ENCODE results near the gene LSM4. TPM values are rescaled to one million over a fixed set of nuclear protein-coding genes. Genes with fewer than 3 reads are reported as not detected.

The LSM4 gene
- total and polyA plus RNA-seq, 10 donors = 55.8 to 192 (median 80.2) TPM

GRCh38 chr19:18292810-18293641 is 29.9 kb downstream of the LSM4 start:
- TF ChIP-seq CTCF (IDR thresholded peaks at IDR 0.05 in 8 of 11, conservative IDR thresholded peaks at IDR 0.05 in 3 of 11) (no peak), POLR2AphosphoS5 (IDR thresholded peaks at IDR 0.05) (peak; percentile 52 to 63 (median 58))
- no peaks in the 10 kb centered on the region for H3K27me3 ChIP-seq (replicated peaks in 1 of 7)
- no peaks in the 10 kb centered on the region for H3K36me3 ChIP-seq
- peak; percentile 92 for DNase-seq
- peak overlapping the region; percentile 45 to 78 (median 56) for H3K4me3 ChIP-seq
- intact Hi-C loops (cut with DNase I; ENCODE audit: low total_unique reads) = no loop called here
- H3K4me1 ChIP-seq = peaks cover 31 to 65% (median 51%) of the 10 kb centered on the region in 6 donors
- 7 to 19% (median 11%) methylated on average over 24 to 31 of the region's 31 CpGs for WGBS, 5 donors
- peak overlapping the region; percentile 95 to 100 (median 98) for H3K27ac ChIP-seq
- no peaks in the 10 kb centered on the region for H3K9me3 ChIP-seq

- H3K27ac ChIP-seq = peak overlapping the region; percentile 95 to 100 (median 98)
- H3K27me3 ChIP-seq (replicated peaks in 1 of 7) = no peaks in the 10 kb centered on the region
- H3K4me1 ChIP-seq = peaks cover 31 to 68% (median 51%) of the 10 kb centered on the region in 6 donors
- no peaks in the 10 kb centered on the region for H3K36me3 ChIP-seq
- H3K9me3 ChIP-seq = no peaks in the 10 kb centered on the region
- H3K4me3 ChIP-seq = peak overlapping the region; percentile 45 to 78 (median 56)
- TF ChIP-seq POLR2AphosphoS5 (IDR thresholded peaks at IDR 0.05) (no peak), CTCF (IDR thresholded peaks at IDR 0.05 in 8 of 11, conservative IDR thresholded peaks at IDR 0.05 in 3 of 11) (peak in 1 of 11 experiments; percentile 13)
- WGBS, 5 donors = 0% methylated on average over 13 to 20 of the region's 20 CpGs
- DNase-seq = no peak
- intact Hi-C loops (cut with DNase I; ENCODE audit: low total_unique reads) = no loop called here
Measured at GRCh38 chr19:18292462-18292809, 30.4 kb downstream of the LSM4 start.

- DNase-seq = peak; percentile 98
- no peaks in the 10 kb centered on the region for H3K36me3 ChIP-seq
- intact Hi-C loops (cut with DNase I; ENCODE audit: low total_unique reads) = no loop called here
- peaks cover 31 to 68% (median 51%) of the 10 kb centered on the region in 6 donors for H3K4me1 ChIP-seq
- H3K27me3 ChIP-seq (replicated peaks in 1 of 7) = no peaks in the 10 kb centered on the region
- WGBS, 5 donors = 0 to 1% (median 1%) methylated on average over 39 to 75 of the region's 75 CpGs
- TF ChIP-seq POLR2A (IDR thresholded peaks at IDR 0.05) (peak; percentile 31 to 75 (median 70)), POLR2AphosphoS5 (IDR thresholded peaks at IDR 0.05) (peak; percentile 94 to 96 (median 96)), CTCF (IDR thresholded peaks at IDR 0.05 in 8 of 11, conservative IDR thresholded peaks at IDR 0.05 in 3 of 11) (no peak)
- H3K9me3 ChIP-seq = no peaks in the 10 kb centered on the region
- H3K4me3 ChIP-seq = peak overlapping the region; percentile 45 to 78 (median 56)
- peak overlapping the region; percentile 95 to 100 (median 98) for H3K27ac ChIP-seq
Measured at GRCh38 chr19:18291590-18292461, 31.1 kb downstream of the LSM4 start.
